B cell (primary cell): ENCODE measurements around the gene TANK. TPM values are rescaled to one million over a fixed set of nuclear protein-coding genes. Genes with fewer than 3 reads are reported as not detected.
A peak's percentile ranks its signal among the peaks of the same experiment; 100 is the strongest.
"Not testable (repeated sequence)": the region's sequence is repeated elsewhere in the genome, so short reads cannot be mapped to it uniquely, and the experiment has no call there.

Experiments used
- ATAC-seq: fragments of 200-7000 bp; cut with Tn5 transposase; one replicate; pipeline ENCODE4 v1.10.0; 2021; ENCODE audit warnings: low read depth, mild to moderate bottlenecking, moderate number of reproducible peaks, moderate library complexity
- CTCF ChIA-PET: fragments of 350-600 bp; sonication (Branson Sonifier 250); formaldehyde crosslinking; loops from one replicate; lab custom pipeline; 2021; ENCODE audit warnings: antibody characterized with exemption, inconsistent platforms; lab: Charles Lee
- POLR2A ChIA-PET: fragments of 350-600 bp; sonication (Branson Sonifier 250); formaldehyde crosslinking; loops from one replicate; lab custom pipeline; 2021; ENCODE audit warnings: antibody characterized with exemption; lab: Charles Lee
- DNase-seq: peaks from one replicate; pipeline ENCODE4 v3.0.0; 2013
- H2AFZ ChIP-seq: 2 replicates; pipeline ENCODE4 v1.6.1; 2012; ENCODE audit warnings: mild to moderate bottlenecking, low read depth, low read length; ENCODE audit not compliant: insufficient read depth, poor library complexity, severe bottlenecking
- H3K27ac ChIP-seq, 2 donors: 1 replicate in 1 of 2; 2 replicates in 1 of 2; pipeline ENCODE4 v1.5.1; 2012 to 2013; ENCODE audit warnings: low read length in 2 of 2, mild to moderate bottlenecking in 2 of 2, moderate library complexity in 1 of 2
- H3K27me3 ChIP-seq, 4 experiments: fragments of 200-600 bp in 1 of 4; sonication (generic) in 1 of 4; replicated peaks in 1 of 4; 1 replicate in 2 of 4; 2 replicates in 2 of 4; pipeline versions ENCODE4 v1.6.1 to v1.7.0; 2013 to 2016; ENCODE audit warnings: low read length in 3 of 4, mild to moderate bottlenecking in 2 of 4, mixed read lengths in 1 of 4, moderate library complexity in 1 of 4; ENCODE audit not compliant: insufficient read depth in 4 of 4, control insufficient read depth in 3 of 4; ENCODE audit errors: control extremely low read depth in 1 of 4
- H3K36me3 ChIP-seq, 2 experiments: replicated peaks in 1 of 2; 1 replicate in 1 of 2; 2 replicates in 1 of 2; pipeline versions ENCODE4 v1.6.1 to v1.7.1; 2013; ENCODE audit warnings: low read length in 1 of 2; ENCODE audit not compliant: insufficient read depth in 2 of 2, control insufficient read depth in 1 of 2; ENCODE audit errors: control extremely low read depth in 1 of 2, extremely low read depth in 1 of 2
- H3K4me1 ChIP-seq, 2 donors: fragments of 200-600 bp in 1 of 2; sonication (generic) in 1 of 2; 1 replicate in 1 of 2; 2 replicates in 1 of 2; pipeline versions ENCODE4 v1.5.1 to v1.6.1; 2013 to 2017; ENCODE audit warnings: low read length in 2 of 2; ENCODE audit not compliant: control insufficient read depth in 2 of 2, insufficient read depth in 2 of 2
- H3K4me2 ChIP-seq: replicated peaks from 2 replicates; pipeline ENCODE3; 2012; ENCODE audit warnings: mild to moderate bottlenecking, low read depth, low read length; ENCODE audit not compliant: poor library complexity, severe bottlenecking
- H3K4me3 ChIP-seq, 5 experiments: fragments of 200-600 bp in 1 of 5; sonication (generic) in 1 of 5; 1 replicate in 3 of 5; 2 replicates in 2 of 5; pipeline versions ENCODE4 v1.5.1 to v1.7.0; 2011 to 2016; ENCODE audit warnings: low read length in 4 of 5, mild to moderate bottlenecking in 4 of 5, low read depth in 2 of 5, control low read depth in 1 of 5, moderate library complexity in 1 of 5; ENCODE audit not compliant: insufficient read depth in 1 of 5; ENCODE audit errors: control extremely low read depth in 1 of 5, extremely low read depth in 1 of 5
- H3K79me2 ChIP-seq: fragments of 200-600 bp; sonication (generic); one replicate; pipeline ENCODE4 v1.6.0; 2016; ENCODE audit warnings: low read length; ENCODE audit not compliant: control insufficient read depth, insufficient read depth
- H3K9ac ChIP-seq: fragments of 200-600 bp; sonication (generic); 2 replicates; pipeline ENCODE4 v1.6.1; 2017; ENCODE audit warnings: mild to moderate bottlenecking, low read length, moderate library complexity
- H3K9me3 ChIP-seq, 3 donors: one replicate each; pipeline versions ENCODE4 v1.6.1 to v1.7.1; 2013; ENCODE audit warnings: low read length in 2 of 3; ENCODE audit not compliant: control insufficient read depth in 2 of 3, insufficient read depth in 1 of 3; ENCODE audit errors: control extremely low read depth in 1 of 3
- H4K20me1 ChIP-seq: 2 replicates; pipeline ENCODE4 v1.6.0; 2012; ENCODE audit warnings: mild to moderate bottlenecking, low read length; ENCODE audit not compliant: insufficient read depth, control insufficient read depth, poor library complexity, severe bottlenecking
- H3K27ac Mint-ChIP-seq: one replicate; pipeline ENCODE4 v1.8.0; 2021; ENCODE audit warnings: mixed read lengths
- H3K27me3 Mint-ChIP-seq: one replicate; pipeline ENCODE4 v1.8.0; 2021; ENCODE audit warnings: mixed read lengths
- H3K4me1 Mint-ChIP-seq: one replicate; pipeline ENCODE4 v1.8.0; 2021; ENCODE audit warnings: mixed read lengths
- H3K4me3 Mint-ChIP-seq: one replicate; pipeline ENCODE4 v1.8.0; 2021; ENCODE audit warnings: mixed read lengths
- H3K9me3 Mint-ChIP-seq: one replicate; pipeline ENCODE4 v1.8.0; 2022; ENCODE audit warnings: mixed read lengths; ENCODE audit not compliant: insufficient read depth
- CTCF ChIP-seq: fragments of 200-600 bp; IDR thresholded peaks from one replicate; pipeline ENCODE4 v1.8.0; 2022; ENCODE audit warnings: antibody characterized with exemption, mild to moderate bottlenecking
- EZH2 ChIP-seq: IDR thresholded peaks from 2 replicates; pipeline ENCODE4 v1.6.1; 2012; ENCODE audit warnings: borderline replicate concordance, low read depth, mild to moderate bottlenecking, moderate library complexity, low read length; ENCODE audit not compliant: insufficient read depth, poor library complexity, severe bottlenecking
- WGBS: methylation state at CpG from one replicate; pipeline ENCODE4 v1.1.5; 2013; ENCODE audit warnings: missing lambda C conversion rate; ENCODE audit not compliant: insufficient coverage; 5-methylcytosine and 5-hydroxymethylcytosine counted together
- intact Hi-C: fragments of 100-400 bp; cut with micrococcal nuclease; formaldehyde crosslinking; loops from one replicate; pipeline ENCODE4 v1.10.0; 2022
- polyA plus RNA-seq: library from polyadenylated mRNA; depleted of rRNA; stranded (reverse); fragments of >200 nt; gene quantifications from 2 replicates; pipeline ENCODE4 v1.2.3, GENCODE V29; 2012
- total RNA-seq, 2 donors: library from RNA; stranded (reverse); fragments of 120-200 nt in 1 of 2; gene quantifications; 1 replicate in 1 of 2; 2 replicates in 1 of 2; pipeline versions ENCODE4 v1.2.3 to v1.2.4, GENCODE V29; 2013 to 2022

Gene TANK
- total and polyA plus RNA-seq, 2 donors (not counting 1 experiment from before 2014, with no cell fraction given), result 62.4 to 179 TPM

- Histone ChIP-seq H3K27ac (peak overlapping the region; percentile 57 to 78), H3K4me3 (peak overlapping the region; percentile 47 to 74 (median 57)), H3K4me1 (peaks cover 9 to 24% of the 10 kb centered on the region in 2 donors), H3K4me2 (peak overlapping the region; percentile 82), H2AFZ (peak overlapping the region; percentile 92), H3K9ac (peak overlapping the region; percentile 79)
- CTCF ChIA-PET, result interaction anchor here (1.0 to 2.9 kb wide), 3 partner anchors 11 to 181 kb away, joined by 3 to 11 read pairs (median 4); no protein-coding TSS in a partner anchor
- H3K27me3 ChIP-seq, H3K9me3 Mint-ChIP-seq, H3K79me2 ChIP-seq, H4K20me1 ChIP-seq, H3K36me3 ChIP-seq, POLR2A ChIA-PET, H3K9me3 ChIP-seq, H3K27me3 Mint-ChIP-seq: not testable (repeated sequence)
- DNase-seq (peak; percentile 75), ATAC-seq (peak; percentile 76)
- peak overlapping the region; percentile 95 for H3K4me3 Mint-ChIP-seq
- peak overlapping the region; percentile 96 for H3K27ac Mint-ChIP-seq
- peaks cover 60% of the 10 kb centered on the region for H3K4me1 Mint-ChIP-seq
- 10% methylated on average over 17 of the region's 53 CpGs for WGBS
- intact Hi-C loops, result loop anchor here (5.0 kb wide), 3 partner anchors 63 to 832 kb away; partner anchors contain the start of genes PSMD14 and TANK
These were observed 84.4 kb downstream of the TANK start for GRCh38 chr2:161244387-161245260.

- Histone ChIP-seq H3K27me3 (peaks cover 0 to 6% (median 0%) of the 10 kb centered on the region in 4 experiments), H4K20me1 (no peaks in the 10 kb centered on the region), H3K4me1 (peaks cover 9 to 24% of the 10 kb centered on the region in 2 donors), H3K9ac (peak overlapping the region; percentile 79), H3K4me3 (peak overlapping the region in 4 of 5 experiments; percentile 25 to 74 (median 58)), H3K27ac (peak overlapping the region in 1 of 2 donors; percentile 78), H2AFZ (peak overlapping the region; percentile 92), H3K36me3 (no peaks in the 10 kb centered on the region), H3K9me3 (no peaks in the 10 kb centered on the region), H3K4me2 (peak overlapping the region; percentile 82), H3K79me2 (no peaks in the 10 kb centered on the region)
- intact Hi-C loops, result no loop called here
- peak overlapping the region; percentile 95 for H3K4me3 Mint-ChIP-seq
- peaks cover 63% of the 10 kb centered on the region for H3K4me1 Mint-ChIP-seq
- H3K27me3 Mint-ChIP-seq, result peaks cover 10% of the 10 kb centered on the region
- no peaks in the 10 kb centered on the region for H3K9me3 Mint-ChIP-seq
- WGBS, result no CpG with 5 or more reads among the region's 5 CpGs
- DNase-seq (peak; percentile 45), ATAC-seq (no peak)
- TF ChIP-seq EZH2, result no peak
- TF ChIP-seq CTCF, result no peak
- POLR2A ChIA-PET, result no interaction called here
- peak overlapping the region; percentile 96 for H3K27ac Mint-ChIP-seq
- CTCF ChIA-PET, result interaction anchor here (1.0 to 1.1 kb wide), 2 partner anchors 21 to 182 kb away, joined by 3 to 4 read pairs; no protein-coding TSS in a partner anchor
These were observed 85.0 kb downstream of the TANK start for GRCh38 chr2:161245261-161245553.
